GM21528 (cell line): ENCODE measurements around the gene VEZT.

Source experiments
- ATAC-seq: cut with Tn5 transposase; IDR thresholded peaks from one replicate; pipeline ENCODE4 v1.9.1; 2021; ENCODE audit warnings: mild to moderate bottlenecking, moderate library complexity; ENCODE audit not compliant: unreplicated experiment, low FRiP score

Gene VEZT

DNA sequence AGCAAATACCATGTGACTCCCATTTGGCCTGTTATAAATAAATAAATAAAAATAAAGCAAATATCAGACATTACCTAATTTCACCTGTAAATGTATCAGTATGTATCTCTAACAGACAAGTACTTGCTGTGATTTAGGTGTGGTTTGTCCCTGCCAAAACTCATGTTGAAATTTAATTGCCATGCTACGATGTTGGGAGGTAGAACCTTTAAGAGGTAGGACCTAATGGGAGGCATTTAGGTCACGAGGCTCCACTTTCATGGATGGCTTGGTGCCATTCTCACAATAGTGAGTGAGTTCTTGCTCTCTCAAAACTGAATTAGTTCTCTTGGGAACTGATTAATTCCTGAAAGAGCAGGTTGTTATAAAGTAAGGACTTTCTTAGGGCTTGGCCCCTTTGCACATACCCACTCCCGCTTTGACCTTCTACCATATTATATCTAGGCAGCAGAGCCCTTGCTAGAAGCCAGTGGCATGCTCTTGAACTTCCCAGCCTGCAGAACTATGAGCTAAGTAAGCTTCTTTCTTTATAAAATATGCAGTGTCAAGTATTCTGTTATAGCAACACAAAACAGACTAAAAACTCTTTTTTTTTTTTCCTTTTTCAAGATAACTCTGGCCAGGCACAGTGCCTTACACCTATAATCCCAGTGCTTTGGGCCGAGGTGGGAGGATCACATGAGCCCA, 26.0 kb downstream of the VEZT start:
- ATAC-seq = no peak

DNA sequence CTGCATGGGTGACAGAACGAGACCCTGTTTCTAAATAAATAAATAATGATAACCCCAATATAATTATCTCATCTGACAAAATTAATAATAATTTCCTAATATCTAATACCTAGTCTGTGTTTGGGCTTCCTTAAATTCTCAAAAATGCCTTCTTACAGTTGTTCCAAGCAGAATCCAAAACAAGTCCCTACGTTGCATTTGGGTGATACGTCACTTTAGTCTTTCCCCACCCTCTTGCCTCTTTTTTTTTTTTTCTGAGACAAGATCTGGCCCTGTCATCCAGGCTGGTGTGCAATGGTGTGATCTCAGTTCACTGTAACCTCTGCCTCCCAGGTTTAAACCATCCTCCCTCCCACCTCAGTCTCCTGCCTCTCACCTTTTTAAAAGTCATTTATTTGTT, 26.7 kb downstream of the VEZT start:
- no peak for ATAC-seq

DNA sequence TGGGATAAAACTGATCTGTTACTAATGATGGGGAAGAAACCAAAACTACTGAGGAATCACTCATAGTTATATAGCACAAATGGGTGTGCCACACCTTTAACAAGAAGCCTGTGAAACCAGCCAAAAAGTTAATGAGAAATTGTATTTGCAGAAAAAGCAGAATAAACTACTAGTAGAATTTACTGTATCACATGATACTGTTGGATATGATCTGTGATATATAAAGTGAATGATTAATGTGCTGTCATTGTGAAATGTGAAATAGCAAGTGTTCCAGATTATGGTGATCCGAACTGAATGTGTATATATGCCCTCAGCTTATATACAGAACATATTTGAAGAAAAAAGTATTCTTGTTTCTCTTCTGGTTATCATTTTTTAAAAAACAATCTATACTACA, 30.5 kb downstream of the VEZT start:
- no peak for ATAC-seq

DNA sequence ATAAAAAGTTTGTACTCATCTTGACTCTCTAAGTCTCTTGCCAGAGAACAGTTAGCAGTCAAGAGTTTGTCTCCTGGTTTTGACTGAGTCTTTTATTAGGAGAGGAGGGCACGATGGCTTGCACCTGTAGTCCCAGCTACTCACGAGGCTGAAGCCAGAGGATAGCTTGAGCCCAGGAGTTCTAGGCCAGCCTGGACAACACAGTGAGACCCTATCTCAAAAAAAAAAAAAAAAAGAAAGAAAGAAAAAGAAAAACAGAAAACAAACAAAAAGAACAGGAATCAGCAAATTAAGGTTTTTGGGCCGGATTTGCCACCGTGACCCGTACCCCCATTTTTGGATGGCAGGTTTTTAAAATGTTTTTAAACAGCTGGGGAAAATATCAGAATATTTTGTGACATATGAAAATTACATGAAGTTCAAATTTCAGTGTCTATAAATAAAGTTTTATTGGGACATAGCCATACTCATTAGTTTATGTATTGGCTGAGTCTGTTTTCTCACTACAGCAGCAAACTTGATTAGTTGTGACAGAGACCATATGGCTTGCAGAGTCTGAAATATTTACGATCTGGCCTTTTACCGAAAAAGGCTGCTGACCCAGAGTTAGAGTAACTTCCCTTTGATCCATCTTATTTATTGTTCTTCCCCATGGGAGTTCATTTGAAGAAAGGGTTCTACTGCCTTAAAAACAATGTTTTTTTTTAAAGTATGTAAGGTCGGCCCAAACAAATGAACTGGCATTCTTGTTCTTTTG, 31.2 kb downstream of the VEZT start:
- ATAC-seq = no peak

DNA sequence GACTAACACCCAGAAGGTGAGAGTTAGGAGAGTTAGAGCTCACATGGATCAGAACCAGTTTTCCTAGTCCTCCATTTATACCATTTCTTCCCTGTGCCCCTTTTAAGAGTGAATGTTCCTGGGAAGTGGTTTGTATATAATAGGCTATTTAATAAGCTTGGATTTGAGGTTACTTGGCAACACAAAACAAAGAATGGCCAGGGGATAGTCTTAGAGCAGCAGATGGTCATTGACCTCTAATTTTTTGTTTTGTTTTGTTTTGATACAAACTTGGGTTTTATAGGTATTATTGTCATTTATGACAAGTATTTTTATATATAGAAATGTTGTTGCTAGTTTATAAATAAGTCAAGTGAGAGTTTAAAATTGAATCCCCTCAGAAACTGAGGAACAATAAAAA, 35.8 kb downstream of the VEZT start:
- ATAC-seq = no peak

DNA sequence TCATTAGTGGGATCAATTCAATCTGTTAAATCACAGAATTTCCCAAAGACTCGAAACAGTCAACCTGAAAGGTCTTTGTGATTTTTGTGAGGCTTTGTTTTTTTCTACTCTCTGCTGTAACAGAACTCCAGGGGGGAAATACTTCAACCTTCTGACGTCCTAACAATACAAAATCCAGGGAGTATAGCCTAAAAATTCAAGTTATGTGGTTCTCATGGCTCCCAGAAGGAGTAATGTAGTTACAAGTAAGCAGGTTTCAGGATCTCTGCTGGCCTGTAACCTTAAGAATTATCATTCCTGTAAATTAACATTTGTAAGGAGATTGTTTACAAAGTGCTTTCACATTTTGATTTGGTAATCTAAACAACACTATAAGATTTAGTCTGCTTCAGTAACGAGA, 39.9 kb downstream of the VEZT start:
- ATAC-seq = no peak

DNA sequence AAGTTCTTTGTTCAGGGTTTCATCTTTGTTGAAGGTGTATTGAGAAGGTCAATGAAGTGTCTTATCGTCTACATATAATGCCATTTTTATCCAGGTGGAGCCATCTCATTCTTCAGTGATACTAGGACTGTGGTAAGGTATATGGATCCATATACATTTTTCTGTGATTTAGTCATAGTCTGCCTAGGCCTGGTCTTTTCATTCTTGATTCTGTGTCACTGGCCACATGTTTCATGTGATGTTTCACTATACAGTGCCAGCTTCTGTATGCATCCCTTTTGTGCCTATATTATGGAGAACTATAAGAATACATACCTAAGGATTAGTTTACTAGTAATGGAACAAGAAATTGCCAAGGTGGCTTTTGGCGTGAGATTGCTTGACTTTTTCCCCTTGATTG, 40.5 kb downstream of the VEZT start:
- ATAC-seq = no peak

DNA sequence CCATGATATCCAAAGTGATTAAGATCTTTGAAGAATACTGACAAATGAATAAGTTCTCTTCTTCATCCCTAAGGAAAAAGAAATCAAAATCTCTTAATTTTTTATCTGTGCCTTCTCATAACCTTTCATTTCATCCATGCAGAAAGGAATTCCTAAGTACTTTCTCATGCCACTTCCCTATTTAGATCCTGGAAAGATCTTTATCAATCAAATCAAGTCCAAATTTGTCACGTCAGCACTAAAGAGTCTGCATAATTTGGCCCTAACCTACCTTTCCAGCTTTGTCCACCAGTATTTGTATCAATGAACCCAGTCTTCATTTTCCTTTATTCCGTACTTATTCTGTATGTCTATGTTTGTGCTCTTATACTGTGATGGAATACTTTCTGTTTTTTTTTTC, 41.2 kb downstream of the VEZT start:
- ATAC-seq = no peak

DNA sequence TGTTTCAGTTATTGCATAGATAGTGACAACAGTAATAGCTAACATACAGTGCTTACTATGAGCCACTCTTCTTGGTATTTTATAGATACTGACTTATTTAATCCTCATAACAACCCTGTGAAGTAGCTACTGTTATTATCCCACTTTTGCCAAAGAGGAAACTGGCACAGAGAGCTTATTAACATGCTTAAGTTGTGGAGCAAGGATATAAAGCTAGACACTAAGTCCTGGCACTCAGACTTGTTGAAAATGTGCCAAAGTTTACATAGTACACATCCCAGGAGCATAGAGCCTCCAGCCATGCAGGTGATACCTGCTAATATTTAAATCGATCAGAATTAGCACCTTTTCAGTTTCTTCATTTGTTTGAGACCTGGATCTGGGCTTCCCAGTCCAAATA, 41.8 kb downstream of the VEZT start:
- ATAC-seq = no peak

DNA sequence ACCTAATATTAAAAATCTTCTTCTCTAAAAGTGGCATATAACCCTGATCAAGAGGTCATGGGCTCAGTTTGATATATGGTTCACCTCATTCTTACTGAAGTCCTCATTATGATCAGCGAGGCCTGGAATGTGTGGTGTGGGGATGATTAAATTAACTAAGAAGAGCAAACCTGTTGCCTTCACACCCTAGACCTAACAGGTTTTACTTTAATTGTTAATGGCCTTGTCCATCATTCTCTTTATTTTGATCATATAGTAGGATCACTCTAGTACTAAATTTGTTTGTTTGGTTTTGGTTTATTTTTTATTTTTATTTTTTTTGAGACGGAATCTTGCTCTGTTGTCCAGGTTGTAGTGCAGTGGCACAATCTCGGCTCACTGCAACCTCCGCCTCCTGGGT, 43.5 kb downstream of the VEZT start:
- no peak for ATAC-seq

DNA sequence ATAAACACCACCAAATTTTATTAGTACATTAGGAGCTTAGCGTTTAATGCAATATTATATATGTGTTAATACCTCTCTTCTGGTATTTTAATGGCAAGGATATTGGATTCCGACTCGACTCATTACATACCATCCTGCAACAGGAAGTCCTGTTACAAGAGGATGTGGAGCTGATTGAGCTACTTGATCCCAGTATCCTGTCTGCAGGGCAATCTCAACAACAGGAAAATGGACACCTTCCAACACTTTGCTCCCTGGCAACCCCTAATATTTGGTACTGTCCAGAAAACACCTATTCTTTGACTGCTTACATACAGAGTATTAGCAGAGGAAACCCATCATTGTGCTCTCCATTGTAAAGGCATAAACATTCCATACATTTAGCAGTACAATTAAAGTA, 45.2 kb downstream of the VEZT start:
- no peak for ATAC-seq

DNA sequence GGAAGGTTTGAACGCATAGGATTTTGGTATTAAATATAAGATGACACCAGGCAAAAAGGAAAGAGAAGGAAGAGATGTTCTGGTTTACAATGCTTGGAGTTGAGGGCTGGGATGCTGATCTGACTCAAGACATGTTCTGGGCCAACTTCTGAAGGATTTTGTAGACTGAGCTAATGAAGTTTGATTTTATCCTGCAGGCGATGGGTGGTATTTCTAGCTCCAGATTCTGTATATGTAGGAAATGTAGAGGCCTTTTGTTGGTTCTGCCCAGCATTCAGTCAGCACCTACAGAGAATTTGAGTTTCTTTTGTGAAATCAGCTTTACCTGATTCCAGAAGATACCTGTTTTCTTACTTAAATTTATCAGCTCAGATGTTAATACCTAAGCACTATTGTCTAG, 48.2 kb downstream of the VEZT start:
- no peak for ATAC-seq

DNA sequence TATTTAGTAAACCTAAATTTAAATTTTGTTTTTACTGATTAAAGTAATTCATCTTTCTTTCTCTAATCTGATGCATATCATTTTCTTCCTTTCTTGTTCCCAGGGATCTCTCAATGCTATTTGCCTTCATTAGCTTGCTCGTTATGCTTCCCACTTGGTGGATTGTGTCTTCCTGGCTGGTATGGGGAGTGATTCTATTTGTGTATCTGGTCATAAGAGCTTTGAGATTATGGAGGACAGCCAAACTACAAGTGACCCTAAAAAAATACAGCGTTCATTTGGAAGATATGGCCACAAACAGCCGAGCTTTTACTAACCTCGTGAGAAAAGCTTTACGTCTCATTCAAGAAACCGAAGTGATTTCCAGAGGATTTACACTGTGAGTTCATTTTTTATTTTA, 48.6 kb downstream of the VEZT start:
- no peak for ATAC-seq

DNA sequence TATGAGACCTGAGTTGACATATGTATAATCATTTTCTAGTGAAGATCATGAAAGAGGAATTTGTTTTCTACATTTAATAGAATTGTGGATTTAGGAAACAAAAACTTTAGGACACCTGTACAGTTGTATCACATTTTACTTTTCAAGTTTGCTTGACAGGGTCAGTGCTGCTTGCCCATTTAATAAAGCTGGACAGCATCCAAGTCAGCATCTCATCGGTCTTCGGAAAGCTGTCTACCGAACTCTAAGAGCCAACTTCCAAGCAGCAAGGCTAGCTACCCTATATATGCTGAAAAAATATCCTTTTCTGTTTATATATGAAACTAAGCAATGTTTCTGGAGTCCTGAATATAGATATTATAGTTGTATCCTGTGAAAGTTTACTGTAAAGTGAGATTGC, 52.3 kb downstream of the VEZT start:
- ATAC-seq = no peak

DNA sequence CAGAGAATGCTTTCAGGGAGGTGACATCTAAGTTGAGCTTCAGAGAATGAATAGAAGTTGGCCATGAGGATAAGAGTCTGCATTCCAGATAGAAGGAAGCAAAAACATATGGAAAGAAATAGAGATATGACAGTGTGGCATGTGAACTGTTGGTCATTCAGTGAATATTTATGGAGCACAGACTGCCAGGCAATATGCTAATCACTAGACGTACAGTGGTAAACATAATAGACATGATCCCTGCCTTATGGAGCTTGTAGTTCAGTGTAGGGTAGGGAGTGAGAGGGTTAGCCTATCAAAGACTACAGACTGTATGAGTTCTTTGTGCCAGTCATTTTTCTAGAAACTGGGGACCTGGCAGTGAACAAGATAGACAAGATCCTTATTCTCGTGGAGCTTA, 53.9 kb downstream of the VEZT start:
- no peak for ATAC-seq

DNA sequence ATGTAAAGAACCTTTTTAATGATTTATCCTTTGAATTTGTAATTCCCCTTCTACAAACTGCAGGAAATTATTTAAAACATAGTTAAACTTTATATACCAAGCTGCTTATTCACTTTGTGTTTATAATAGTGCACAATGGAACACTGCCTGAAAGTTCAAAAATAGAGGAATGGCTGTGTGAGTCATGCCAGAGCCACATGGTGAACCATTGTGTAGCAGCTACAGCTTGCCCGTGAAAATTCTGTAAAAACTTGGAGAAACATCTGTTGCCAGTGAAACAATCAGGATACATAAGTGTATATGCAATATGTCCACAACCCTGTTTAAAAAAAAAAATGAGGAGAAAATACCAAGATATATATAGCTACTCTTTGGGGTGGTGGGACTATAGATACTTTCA, 59.5 kb downstream of the VEZT start:
- ATAC-seq = no peak

DNA sequence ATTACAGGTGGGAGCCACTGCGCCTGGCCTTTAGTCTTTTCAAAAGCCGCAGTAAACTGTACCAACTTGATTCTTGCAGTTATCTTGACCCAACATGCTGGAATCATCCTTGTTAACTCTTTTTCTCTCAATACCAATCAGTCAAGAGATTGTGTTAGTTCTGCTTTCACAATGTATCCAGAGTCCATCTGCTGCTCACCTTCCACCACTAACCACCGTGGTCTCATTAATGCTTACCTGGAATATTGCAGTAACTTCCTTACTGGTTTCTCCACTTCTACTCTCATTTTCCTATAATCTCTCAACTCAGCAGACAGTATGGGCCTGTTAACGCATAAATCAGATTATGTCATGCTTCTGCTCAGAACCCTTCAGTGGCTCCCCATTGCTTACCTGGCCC, 62.2 kb downstream of the VEZT start:
- no peak for ATAC-seq

DNA sequence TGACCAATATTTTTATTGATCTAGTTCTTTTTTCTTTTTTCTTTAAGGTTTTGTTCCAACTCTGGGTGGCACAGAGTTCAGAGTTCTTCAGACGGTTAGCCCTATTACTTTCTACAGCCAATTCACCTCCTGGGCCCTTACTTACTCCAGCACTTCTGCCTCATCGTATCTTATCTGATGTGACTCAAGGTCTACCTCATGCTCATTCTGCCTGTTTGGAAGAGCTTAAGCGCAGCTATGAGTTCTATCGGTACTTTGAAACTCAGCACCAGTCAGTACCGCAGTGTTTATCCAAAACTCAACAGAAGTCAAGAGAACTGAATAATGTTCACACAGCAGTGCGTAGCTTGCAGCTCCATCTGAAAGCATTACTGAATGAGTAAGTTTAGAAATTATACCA, 64.7 kb downstream of the VEZT start:
- no peak for ATAC-seq

DNA sequence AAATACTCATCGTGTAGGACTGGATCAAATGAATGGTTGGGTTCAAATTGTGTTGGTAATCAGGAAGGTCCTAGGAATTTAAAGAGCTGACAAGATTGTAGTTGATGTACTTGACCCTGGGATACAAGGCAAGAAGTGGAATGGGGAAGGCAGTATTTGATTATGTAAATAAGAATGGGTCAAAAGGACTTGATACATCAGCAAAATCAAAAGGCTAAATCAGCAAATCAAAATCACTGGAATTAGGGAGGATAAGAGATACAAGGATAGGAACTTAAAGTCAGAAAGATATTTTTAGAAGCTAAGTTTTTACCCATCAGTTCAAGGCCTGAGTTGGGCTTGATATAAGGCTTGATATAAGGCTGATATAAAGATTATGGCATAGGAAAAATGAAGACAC, 65.8 kb downstream of the VEZT start:
- no peak for ATAC-seq

DNA sequence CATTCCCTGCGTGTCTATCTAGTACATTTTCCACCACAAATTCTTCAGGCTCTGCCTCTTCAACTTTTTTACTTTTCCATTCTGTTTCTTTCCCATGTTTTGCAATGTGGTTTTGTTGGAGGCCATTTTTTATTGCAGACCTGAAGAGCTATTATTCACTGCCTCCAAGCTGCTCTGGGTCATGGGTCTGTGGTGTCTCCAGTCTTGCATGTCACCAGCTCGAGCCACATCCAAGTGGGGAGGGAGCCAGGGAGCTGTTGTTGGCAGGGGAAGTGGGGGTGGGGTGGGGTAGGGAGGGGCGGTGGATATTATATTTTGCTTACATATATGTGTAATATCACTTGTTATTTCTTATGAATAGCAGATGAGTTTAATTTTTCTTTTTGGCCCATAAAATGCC, 69.1 kb downstream of the VEZT start:
- no peak for ATAC-seq

DNA sequence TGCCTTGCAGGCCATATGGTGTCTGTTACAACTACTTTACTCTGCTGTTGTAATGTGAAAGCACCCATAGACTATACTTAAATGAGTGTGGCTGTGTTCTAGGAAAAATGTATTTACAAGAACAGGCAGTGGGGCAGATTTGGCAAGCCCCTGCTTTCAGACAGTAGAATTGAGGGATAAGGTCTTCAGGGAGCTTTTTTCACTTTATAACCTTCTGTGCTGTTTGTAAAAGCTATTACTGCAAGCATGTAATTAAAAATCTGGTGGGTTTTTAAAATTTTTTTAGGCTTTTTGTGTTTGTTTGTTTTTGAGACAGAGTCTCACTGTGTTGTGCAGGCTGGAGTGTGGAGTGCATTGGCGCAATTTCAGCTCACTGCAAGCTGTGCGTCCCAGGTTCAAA, 73.9 kb downstream of the VEZT start:
- ATAC-seq = no peak

DNA sequence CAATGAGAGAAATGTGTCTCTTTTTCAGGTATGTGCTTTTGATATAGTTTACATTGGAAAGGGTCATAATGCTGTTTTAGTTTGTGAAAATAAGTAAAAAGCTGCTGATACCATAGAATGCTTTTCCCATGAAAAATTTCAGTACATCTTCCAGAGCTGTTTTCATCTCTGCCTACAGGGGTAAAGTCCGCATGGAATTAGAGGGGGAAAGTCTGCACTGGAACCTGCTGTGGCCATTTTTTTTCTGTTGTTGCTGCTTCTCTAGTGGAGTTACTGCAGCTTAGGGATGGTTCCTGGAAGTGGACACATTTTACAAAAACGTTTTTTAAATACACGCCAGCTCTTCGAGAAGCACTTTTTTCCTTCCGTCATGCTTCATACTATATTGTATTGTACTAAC, 81.3 kb downstream of the VEZT start:
- ATAC-seq = no peak
